HepG2 (cell line): Measurements from ENCODE around the gene SHISA7. TPM values are rescaled to one million over a fixed set of nuclear protein-coding genes. Genes with fewer than 3 reads are reported as not detected.

Source experiments
- ATAC-seq: fragments of 200-7000 bp; cut with Tn5 transposase; 3 replicates; pipeline ENCODE4 v1.9.1; 2020; ENCODE audit warnings: mild to moderate bottlenecking, moderate library complexity
- BruUV-seq: library from RNA; stranded (reverse); fragments of 400-500 nt; replicated peaks from 2 replicates; lab custom pipeline; 2021; lab: Mats Ljungman, UMichigan
- CTCF ChIA-PET: fragments of 300-600 bp; formaldehyde crosslinking; extraction: SDS; loops from one replicate; lab custom pipeline; 2021; ENCODE audit warnings: low total read pairs, inconsistent platforms, low intra/inter-chr PET ratio; lab: Yijun Ruan, JAX
- POLR2A ChIA-PET: fragments of 350-600 bp; sonication (Branson Sonifier 250); formaldehyde crosslinking; loops from one replicate; lab custom pipeline; 2020; ENCODE audit warnings: antibody characterized with exemption, inconsistent platforms; lab: Yijun Ruan, JAX
- DNase-seq: peaks from one replicate; pipeline ENCODE4 v3.0.0-alpha.2; 2015; ENCODE audit warnings: low spot score
- FAIRE-seq: peaks from 3 replicates; lab custom pipeline; 2011; peaks lifted over from hg19 to GRCh38; lab: Jason Lieb, UNC
- H2AFZ ChIP-seq: one replicate; pipeline ENCODE4 v1.6.1; 2011; ENCODE audit warnings: low read length, inconsistent platforms
- H3K27ac ChIP-seq: fragments of 300-600 bp; 3 replicates; pipeline ENCODE4 v1.8.0; 2011; ENCODE audit warnings: mixed run types, mild to moderate bottlenecking, mixed read lengths, low read length, inconsistent platforms; ENCODE audit not compliant: insufficient read depth; ENCODE audit errors: extremely low read length
- H3K27me3 ChIP-seq, 2 experiments: fragments of 200-600 bp in 1 of 2; 2 replicates in 1 of 2; 3 replicates in 1 of 2; pipeline versions ENCODE4 v1.6.0 to v1.8.0; 2011; ENCODE audit warnings: low read length in 2 of 2, mild to moderate bottlenecking in 2 of 2, moderate library complexity in 2 of 2, inconsistent platforms in 1 of 2; ENCODE audit not compliant: insufficient read depth in 2 of 2, control insufficient read depth in 1 of 2
- H3K36me3 ChIP-seq, 2 experiments: fragments of 200-600 bp in 1 of 2; replicated peaks in 1 of 2; 2 replicates in 1 of 2; 3 replicates in 1 of 2; pipeline versions ENCODE4 v1.5.1 to v1.8.0; 2011; ENCODE audit warnings: low read length in 2 of 2, inconsistent platforms in 1 of 2; ENCODE audit not compliant: insufficient read depth in 2 of 2, control insufficient read depth in 1 of 2
- H3K4me1 ChIP-seq: 2 replicates; pipeline ENCODE4 v1.5.1; 2012; ENCODE audit warnings: low read length, inconsistent platforms; ENCODE audit not compliant: insufficient read depth
- H3K4me2 ChIP-seq: 2 replicates; pipeline ENCODE4 v1.6.0; 2011; ENCODE audit warnings: low read depth, low read length, inconsistent platforms
- H3K4me3 ChIP-seq, 3 experiments: fragments of 200-600 bp in 1 of 3; sonication (generic), shearing (Covaris generic) in 1 of 3; replicated peaks in 1 of 3; 2 replicates each; pipeline ENCODE4 v1.5.1; 2011 to 2016; ENCODE audit warnings: low read length in 3 of 3, inconsistent platforms in 2 of 3, low read depth in 2 of 3, mild to moderate bottlenecking in 2 of 3, control low read depth in 1 of 3, mixed read lengths in 1 of 3; ENCODE audit not compliant: insufficient read depth in 1 of 3
- H3K79me2 ChIP-seq: one replicate; pipeline ENCODE4 v1.6.1; 2011; ENCODE audit warnings: low read length, inconsistent platforms; ENCODE audit not compliant: insufficient read depth
- H3K9ac ChIP-seq: 2 replicates; pipeline ENCODE4 v1.6.0; 2011; ENCODE audit warnings: mild to moderate bottlenecking, low read depth, low read length, inconsistent platforms; ENCODE audit not compliant: insufficient read depth
- H3K9me3 ChIP-seq: 2 replicates; pipeline ENCODE4 v1.5.1; 2012; ENCODE audit warnings: mild to moderate bottlenecking, low read length
- H4K20me1 ChIP-seq: 2 replicates; pipeline ENCODE4 v1.6.0; 2011; ENCODE audit warnings: inconsistent platforms, mild to moderate bottlenecking, low read length, moderate library complexity; ENCODE audit not compliant: insufficient read depth
- ARNT ChIP-seq: fragments of 450-650 bp; IDR thresholded peaks from 2 replicates; pipeline ENCODE4 v1.6.1; 2017
- HBP1 ChIP-seq: IDR thresholded peaks from 2 replicates; pipeline ENCODE4 v1.6.1; 2016; ENCODE audit warnings: low read depth, control low read depth
- ISL2 ChIP-seq: sonication (generic); formaldehyde crosslinking; IDR thresholded peaks from 2 replicates; pipeline ENCODE4 v1.5.0; 2020; ENCODE audit warnings: missing genetic modification reagents
- MAFK ChIP-seq, 2 experiments: IDR thresholded peaks in 1 of 2; conservative IDR thresholded peaks in 1 of 2; 2 replicates each; pipeline ENCODE4 v1.6.1; 2011; ENCODE audit warnings: improper control_type of control experiment in 2 of 2, low read length in 2 of 2
- PAWR ChIP-seq: sonication (generic); formaldehyde crosslinking; IDR thresholded peaks from 2 replicates; pipeline ENCODE4 v1.4.0; 2020; ENCODE audit warnings: missing genetic modification reagents, mild to moderate bottlenecking, borderline replicate concordance
- PHF21A ChIP-seq: sonication (generic); formaldehyde crosslinking; IDR thresholded peaks from 2 replicates; pipeline ENCODE4 v1.5.0; 2020; ENCODE audit warnings: mild to moderate bottlenecking, missing genetic modification reagents
- PRDM10 ChIP-seq: sonication (generic); formaldehyde crosslinking; IDR thresholded peaks from 2 replicates; pipeline ENCODE4 v1.4.0; 2020; ENCODE audit warnings: low read depth, missing genetic modification reagents
- UBTF ChIP-seq: sonication (generic); formaldehyde crosslinking; IDR thresholded peaks from 2 replicates; pipeline ENCODE4 v1.4.0; 2020; ENCODE audit warnings: mild to moderate bottlenecking, missing genetic modification reagents
- ZFP82 ChIP-seq: sonication (generic); formaldehyde crosslinking; IDR thresholded peaks from 2 replicates; pipeline ENCODE4 v1.5.1; 2020; ENCODE audit warnings: mild to moderate bottlenecking, missing genetic modification reagents, borderline replicate concordance
- ZNF574 ChIP-seq: sonication (generic); formaldehyde crosslinking; IDR thresholded peaks from 2 replicates; pipeline ENCODE4 v1.4.0; 2020; ENCODE audit warnings: missing genetic modification reagents
- ZNF598 ChIP-seq: sonication (generic); formaldehyde crosslinking; IDR thresholded peaks from 2 replicates; pipeline ENCODE4 v1.5.1; 2020; ENCODE audit warnings: mild to moderate bottlenecking, missing genetic modification reagents, borderline replicate concordance
- ZSCAN9 ChIP-seq: IDR thresholded peaks from 2 replicates; pipeline ENCODE4 v1.6.1; 2016; ENCODE audit warnings: borderline replicate concordance
- WGBS: methylation state at CpG from one replicate; pipeline ENCODE4 v1.1.6; 2017; ENCODE audit warnings: low lambda C conversion rate; 5-methylcytosine and 5-hydroxymethylcytosine counted together
- in situ Hi-C: cut with HindIII; loops from 2 replicates; pipeline ENCODE4 v1.10.0; 2017; ENCODE audit warnings: low pct_unique_long_range_greater_than_20kb; ENCODE audit not compliant: extremely low pct_ligation_motif_present
- intact Hi-C: fragments of 100-400 bp; cut with micrococcal nuclease; formaldehyde crosslinking; loops from one replicate; pipeline ENCODE4 v1.10.0; 2022; ENCODE audit not compliant: unreplicated experiment
- polyA plus RNA-seq, 8 experiments: library from polyadenylated mRNA; depleted of rRNA in 3 of 8; stranded (reverse) in 7 of 8; unstranded in 1 of 8; fragments of >200 nt; fragmentation: Illumina TruSeq in 4 of 8; extraction: Trizol in 4 of 8; gene quantifications; 2 replicates each; pipeline versions ENCODE4 v1.2.1 to v1.2.3, GENCODE V29; 2011 to 2016; ENCODE audit warnings: low read depth in 4 of 8, missing spikeins in 1 of 8, mixed read lengths in 1 of 8; ENCODE audit not compliant: insufficient read depth in 1 of 8
- total RNA-seq, 5 experiments: library from RNA; depleted of rRNA; stranded (reverse); fragments of >200 nt; fragmentation: Illumina TruSeq; extraction: Trizol; gene quantifications; 2 replicates each; pipeline ENCODE4 v1.2.3, GENCODE V29; 2016; ENCODE audit warnings: low read depth in 1 of 5

SHISA7 gene
- total and polyA plus RNA-seq, 2 of the 13 experiments (the other 11 are each of a cell fraction or from before 2014, with no cell fraction given): not detected

- Histone ChIP-seq H3K79me2 (peaks cover 6% of the 10 kb centered on the region), H3K27me3 (no peaks in the 10 kb centered on the region; a peak in 1 of 5 replicates), H3K4me1 (peaks cover 64% of the 10 kb centered on the region), H3K9ac (no peak within 1 kb of the TSS), H3K9me3 (no peaks in the 10 kb centered on the region), H3K4me3 (no peak within 1 kb of the TSS; a peak in 1 of 6 replicates), H4K20me1 (no peaks in the 10 kb centered on the region), H3K36me3 (no peaks in the 10 kb centered on the region), H3K27ac (no peak within 1 kb of the TSS), H3K4me2 (peak within 1 kb of the TSS; percentile 39; the same call in 1 of the 2 replicates), H2AFZ (no peak within 1 kb of the TSS)
- WGBS: 39% methylated on average over 11 of the region's 14 CpGs
- BruUV-seq: no TSS peak
- CTCF ChIA-PET: no interaction called here
- POLR2A ChIA-PET: no interaction called here
- TF ChIP-seq UBTF (CRISPR knock-in tag) (no peak), ISL2 (no peak), ZNF574 (CRISPR knock-in tag) (no peak), PRDM10 (CRISPR knock-in tag) (no peak), HBP1 (CRISPR knock-in tag) (no peak), ZNF598 (CRISPR knock-in tag) (no peak), PHF21A (no peak), MAFK (conservative IDR thresholded peaks at IDR 0.05 in 1 of 2, IDR thresholded peaks at IDR 0.05 in 1 of 2; ENCODE audit: low read length in 2 of 2) (no peak), PAWR (CRISPR knock-in tag) (no peak), ZSCAN9 (no peak), ZFP82 (CRISPR knock-in tag) (no peak), ARNT (no peak)
- no peak for FAIRE-seq
- in situ Hi-C loops (no loop called here), intact Hi-C loops (no loop called here)
- DNase-seq: no peak
- ATAC-seq: no peak
Observed at GRCh38 chr19:55464662-55465054, 21.6 kb upstream of the SHISA7 start, which contains the start of gene C19orf85. Gene C19orf85, minus strand, starts transcription at chr19:55464751. Its CDS starts 197 bp downstream, at chr19:55464554.
